LNCAP (cell line): Measurements from ENCODE around the gene PID1.

Experiments used
- TF ChIP-seq, protein P1 (sequence below): fragments of 450-650 bp; IDR thresholded peaks from 2 replicates; pipeline ENCODE4 v1.5.1; 2017; ENCODE audit warnings: mild to moderate bottlenecking

The PID1 gene

GRCh38 chr2:229246334-229246733 is 24.8 kb downstream of the PID1 start:
- TF ChIP-seq, protein P1, sequence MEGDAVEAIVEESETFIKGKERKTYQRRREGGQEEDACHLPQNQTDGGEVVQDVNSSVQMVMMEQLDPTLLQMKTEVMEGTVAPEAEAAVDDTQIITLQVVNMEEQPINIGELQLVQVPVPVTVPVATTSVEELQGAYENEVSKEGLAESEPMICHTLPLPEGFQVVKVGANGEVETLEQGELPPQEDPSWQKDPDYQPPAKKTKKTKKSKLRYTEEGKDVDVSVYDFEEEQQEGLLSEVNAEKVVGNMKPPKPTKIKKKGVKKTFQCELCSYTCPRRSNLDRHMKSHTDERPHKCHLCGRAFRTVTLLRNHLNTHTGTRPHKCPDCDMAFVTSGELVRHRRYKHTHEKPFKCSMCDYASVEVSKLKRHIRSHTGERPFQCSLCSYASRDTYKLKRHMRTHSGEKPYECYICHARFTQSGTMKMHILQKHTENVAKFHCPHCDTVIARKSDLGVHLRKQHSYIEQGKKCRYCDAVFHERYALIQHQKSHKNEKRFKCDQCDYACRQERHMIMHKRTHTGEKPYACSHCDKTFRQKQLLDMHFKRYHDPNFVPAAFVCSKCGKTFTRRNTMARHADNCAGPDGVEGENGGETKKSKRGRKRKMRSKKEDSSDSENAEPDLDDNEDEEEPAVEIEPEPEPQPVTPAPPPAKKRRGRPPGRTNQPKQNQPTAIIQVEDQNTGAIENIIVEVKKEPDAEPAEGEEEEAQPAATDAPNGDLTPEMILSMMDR = no peak

GRCh38 chr2:229244975-229245374 is 26.1 kb downstream of the PID1 start:
- TF ChIP-seq, protein P1 = no peak

DNA sequence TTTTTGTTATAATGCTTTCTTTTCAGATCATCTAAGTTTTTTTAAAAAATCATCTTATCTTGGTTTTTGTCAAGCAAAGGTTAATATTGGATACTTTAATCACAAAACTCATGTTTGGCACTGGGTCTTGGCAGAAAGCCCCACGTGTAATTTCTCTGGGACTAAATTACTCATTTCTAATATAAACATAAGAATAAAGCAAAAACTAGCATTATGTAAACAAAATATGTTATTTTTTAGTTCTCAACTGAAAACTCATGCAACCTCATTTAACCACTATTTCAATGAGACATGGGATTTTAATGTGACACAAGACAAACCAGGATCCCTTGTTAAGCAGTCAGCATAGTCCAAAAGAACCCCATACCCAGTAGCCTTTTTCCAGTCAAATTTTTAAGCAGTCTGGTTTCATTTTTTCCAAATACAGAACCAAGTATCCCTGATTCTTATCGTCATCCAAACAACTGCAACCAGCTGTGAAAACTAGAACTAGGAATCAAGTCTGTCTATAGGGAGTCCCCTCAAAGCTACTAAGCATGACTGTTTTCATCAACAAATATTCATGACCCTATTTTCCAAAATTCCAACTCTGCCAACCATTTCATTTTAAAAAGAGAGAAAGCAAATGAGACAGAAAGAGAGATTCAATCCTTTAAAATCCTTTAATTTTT is 27.1 kb downstream of the PID1 start:
- TF ChIP-seq, protein P1 = no peak

DNA sequence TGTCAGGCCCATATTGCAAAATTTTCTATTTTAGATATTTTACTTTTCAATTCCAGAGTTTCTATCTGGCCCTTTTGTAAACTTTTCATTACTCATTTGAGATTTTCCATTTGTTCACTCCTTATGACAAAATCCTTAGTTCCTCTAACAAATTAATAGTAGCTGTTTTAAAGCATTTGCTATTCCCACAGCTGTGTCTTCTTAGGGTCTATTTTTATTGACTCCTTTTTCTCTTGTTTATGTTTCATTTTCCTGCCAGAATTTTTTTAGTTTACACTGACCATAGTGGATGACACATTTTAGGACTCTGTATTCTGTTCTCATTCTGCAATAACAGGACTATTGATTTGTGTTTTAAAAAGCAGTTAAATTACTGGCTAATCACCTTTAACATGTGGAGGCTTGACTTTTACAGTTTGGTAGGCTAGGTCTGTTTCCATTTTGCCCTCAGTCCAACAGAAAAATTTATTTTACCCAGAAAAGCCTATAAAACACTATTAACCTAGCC is 30.0 kb downstream of the PID1 start:
- TF ChIP-seq, protein P1 = no peak

- TF ChIP-seq, protein P1 = no peak
These were observed 32.1 kb downstream of the PID1 start for GRCh38 chr2:229239021-229239420.

DNA sequence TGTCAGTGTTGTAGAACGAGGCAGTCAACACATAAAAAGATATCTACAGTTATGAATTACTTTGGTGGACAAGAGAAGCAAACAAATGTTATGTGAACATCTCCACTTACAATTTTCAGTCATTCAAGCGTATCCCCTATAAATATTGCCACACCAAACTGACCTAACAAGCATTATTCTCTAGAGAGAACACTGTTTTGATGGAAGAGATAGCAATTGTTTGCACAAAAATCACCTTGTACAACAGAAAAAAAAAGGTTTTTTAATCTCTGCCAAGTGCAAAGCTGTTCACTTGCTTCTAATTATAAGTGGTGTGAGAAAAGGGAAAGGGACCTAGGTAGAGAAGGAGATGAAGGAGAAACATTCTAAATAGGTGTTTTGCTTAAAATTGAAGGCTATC is 33.8 kb downstream of the PID1 start:
- TF ChIP-seq, protein P1 = no peak

GRCh38 chr2:229235131-229235914 is 35.8 kb downstream of the PID1 start:
- TF ChIP-seq, protein P1 = no peak
